ENCODE measurements around the gene NCKAP5L. TPM values are rescaled to one million over a fixed set of nuclear protein-coding genes. Genes with fewer than 3 reads are reported as not detected.

NCKAP5L gene
- total RNA-seq, 2 experiments from 2014 or later, result 9.2 to 9.8 TPM

GRCh38 chr12:49796155-49796554 lies 32.1 kb downstream of the NCKAP5L start:
- Histone ChIP-seq H3K27me3 (ENCODE audit: control insufficient read depth in 1 of 2, insufficient read depth in 2 of 2, low read length in 2 of 2) (no peaks in the 10 kb centered on the region), H3K4me3 (ENCODE audit: low read length) (no peak overlapping the region), H3K27ac (ENCODE audit: low read depth in 1 of 2, low read length in 2 of 2) (no peak overlapping the region), H3K9me3 (ENCODE audit: control insufficient read depth in 1 of 2, insufficient read depth in 1 of 2, low read length in 2 of 2) (no peaks in the 10 kb centered on the region), H3K4me1 (ENCODE audit: insufficient read depth, low read length) (no peaks in the 10 kb centered on the region), H3K36me3 (ENCODE audit: insufficient read depth, low read length) (peaks cover 17% of the 10 kb centered on the region)
- CTCF ChIA-PET, result no interaction called here
- H3K9me3 Mint-ChIP-seq, result no peaks in the 10 kb centered on the region
- TF ChIP-seq, protein P1, sequence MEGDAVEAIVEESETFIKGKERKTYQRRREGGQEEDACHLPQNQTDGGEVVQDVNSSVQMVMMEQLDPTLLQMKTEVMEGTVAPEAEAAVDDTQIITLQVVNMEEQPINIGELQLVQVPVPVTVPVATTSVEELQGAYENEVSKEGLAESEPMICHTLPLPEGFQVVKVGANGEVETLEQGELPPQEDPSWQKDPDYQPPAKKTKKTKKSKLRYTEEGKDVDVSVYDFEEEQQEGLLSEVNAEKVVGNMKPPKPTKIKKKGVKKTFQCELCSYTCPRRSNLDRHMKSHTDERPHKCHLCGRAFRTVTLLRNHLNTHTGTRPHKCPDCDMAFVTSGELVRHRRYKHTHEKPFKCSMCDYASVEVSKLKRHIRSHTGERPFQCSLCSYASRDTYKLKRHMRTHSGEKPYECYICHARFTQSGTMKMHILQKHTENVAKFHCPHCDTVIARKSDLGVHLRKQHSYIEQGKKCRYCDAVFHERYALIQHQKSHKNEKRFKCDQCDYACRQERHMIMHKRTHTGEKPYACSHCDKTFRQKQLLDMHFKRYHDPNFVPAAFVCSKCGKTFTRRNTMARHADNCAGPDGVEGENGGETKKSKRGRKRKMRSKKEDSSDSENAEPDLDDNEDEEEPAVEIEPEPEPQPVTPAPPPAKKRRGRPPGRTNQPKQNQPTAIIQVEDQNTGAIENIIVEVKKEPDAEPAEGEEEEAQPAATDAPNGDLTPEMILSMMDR (IDR thresholded peaks at IDR 0.05), result no peak
- POLR2A ChIA-PET, result no interaction called here
- H3K4me1 Mint-ChIP-seq (ENCODE audit: low read depth), result no peaks in the 10 kb centered on the region
- H3K27ac Mint-ChIP-seq, result no peak overlapping the region
- no peak overlapping the region for H3K4me3 Mint-ChIP-seq
- ATAC-seq (ENCODE audit: poor library complexity) (no peak), DNase-seq (no peak)
- no peaks in the 10 kb centered on the region for H3K27me3 Mint-ChIP-seq
- intact Hi-C loops (cut with DNase I, micrococcal nuclease), result no loop called here
- peaks cover 20% of the 10 kb centered on the region for H3K36me3 Mint-ChIP-seq (ENCODE audit: low read depth)

DNA sequence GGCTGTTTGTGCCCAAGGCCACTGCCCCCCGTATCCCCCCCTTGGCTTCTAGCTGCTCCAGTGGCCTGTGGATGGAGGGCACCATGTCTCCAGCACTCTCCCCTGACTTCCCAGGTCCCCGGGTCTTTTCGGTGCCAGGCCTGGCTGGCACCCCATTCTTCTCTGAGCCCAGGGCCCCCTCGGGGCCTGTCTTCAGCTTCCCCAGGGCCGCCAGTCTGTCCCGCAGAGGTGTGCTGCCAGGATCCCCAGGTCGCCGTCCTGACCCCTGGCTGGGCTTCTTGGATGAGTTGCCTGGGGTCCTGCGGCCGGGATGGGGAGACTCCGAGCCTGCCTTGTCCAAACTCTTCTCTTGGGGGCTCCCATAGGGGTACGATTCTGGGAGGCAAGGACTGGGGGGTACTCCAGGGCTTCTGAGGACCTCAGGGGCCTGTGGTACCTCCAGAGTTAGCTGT lies 32.5 kb downstream of the NCKAP5L start:
- Histone ChIP-seq H3K27me3 (ENCODE audit: control insufficient read depth in 1 of 2, insufficient read depth in 2 of 2, low read length in 2 of 2) (no peaks in the 10 kb centered on the region), H3K27ac (ENCODE audit: low read depth in 1 of 2, low read length in 2 of 2) (no peak overlapping the region), H3K36me3 (ENCODE audit: insufficient read depth, low read length) (peaks cover 13% of the 10 kb centered on the region), H3K4me3 (ENCODE audit: low read length) (no peak overlapping the region), H3K9me3 (ENCODE audit: control insufficient read depth in 1 of 2, insufficient read depth in 1 of 2, low read length in 2 of 2) (no peaks in the 10 kb centered on the region), H3K4me1 (ENCODE audit: insufficient read depth, low read length) (no peaks in the 10 kb centered on the region)
- DNase-seq (no peak), ATAC-seq (ENCODE audit: poor library complexity) (no peak)
- Mint-ChIP-seq H3K27me3 (no peaks in the 10 kb centered on the region), H3K9me3 (no peaks in the 10 kb centered on the region), H3K4me3 (no peak overlapping the region), H3K36me3 (ENCODE audit: low read depth) (peaks cover 20% of the 10 kb centered on the region), H3K4me1 (ENCODE audit: low read depth) (no peaks in the 10 kb centered on the region), H3K27ac (no peak overlapping the region)
- intact Hi-C loops (cut with DNase I, micrococcal nuclease), result no loop called here
- ChIA-PET CTCF (no interaction called here), POLR2A (no interaction called here)
- TF ChIP-seq, protein P1 (IDR thresholded peaks at IDR 0.05), result no peak

GRCh38 chr12:49794811-49795653 lies 33.2 kb downstream of the NCKAP5L start:
- Histone ChIP-seq H3K36me3 (ENCODE audit: insufficient read depth, low read length) (peaks cover 9% of the 10 kb centered on the region), H3K9me3 (ENCODE audit: control insufficient read depth in 1 of 2, insufficient read depth in 1 of 2, low read length in 2 of 2) (no peaks in the 10 kb centered on the region), H3K27me3 (ENCODE audit: control insufficient read depth in 1 of 2, insufficient read depth in 2 of 2, low read length in 2 of 2) (no peaks in the 10 kb centered on the region), H3K4me1 (ENCODE audit: insufficient read depth, low read length) (no peaks in the 10 kb centered on the region), H3K4me3 (ENCODE audit: low read length) (no peak overlapping the region), H3K27ac (ENCODE audit: low read depth in 1 of 2, low read length in 2 of 2) (no peak overlapping the region)
- ATAC-seq (ENCODE audit: poor library complexity), result no peak
- POLR2A ChIA-PET, result no interaction called here
- no peak overlapping the region for H3K27ac Mint-ChIP-seq
- DNase-seq, result no peak
- H3K36me3 Mint-ChIP-seq (ENCODE audit: low read depth), result peaks cover 18% of the 10 kb centered on the region
- TF ChIP-seq, protein P1 (IDR thresholded peaks at IDR 0.05), result no peak
- no peaks in the 10 kb centered on the region for H3K27me3 Mint-ChIP-seq
- intact Hi-C loops (cut with DNase I, micrococcal nuclease), result no loop called here
- CTCF ChIA-PET, result no interaction called here
- H3K9me3 Mint-ChIP-seq, result no peaks in the 10 kb centered on the region
- H3K4me1 Mint-ChIP-seq (ENCODE audit: low read depth), result no peaks in the 10 kb centered on the region
- H3K4me3 Mint-ChIP-seq, result no peak overlapping the region
